ENCODE measurements around the gene DIS3L2.
"Not testable (repeated sequence)": the region's sequence is repeated elsewhere in the genome, so short reads cannot be mapped to it uniquely, and the experiment has no call there.

DIS3L2 gene

DNA sequence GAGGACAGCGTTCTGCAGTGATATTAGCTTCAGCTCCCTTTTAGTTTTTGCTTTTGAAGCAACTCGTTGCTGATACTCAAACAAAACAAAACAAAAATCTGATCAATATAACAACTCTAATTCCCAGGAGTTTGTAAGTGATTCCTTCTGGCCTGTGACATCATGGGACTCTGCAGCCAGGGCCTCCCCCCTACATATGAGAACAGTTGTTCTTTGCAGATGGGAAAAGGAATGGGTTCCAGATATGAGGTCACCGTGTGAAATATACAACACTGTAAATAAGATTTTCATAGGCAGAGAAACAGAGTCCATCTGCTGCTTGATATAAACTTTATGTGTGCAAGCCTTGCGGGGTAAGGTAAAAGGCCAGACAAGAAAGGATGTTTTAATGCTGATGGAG is 56.7 kb downstream of the DIS3L2 start:
- no peak for ATAC-seq

DNA sequence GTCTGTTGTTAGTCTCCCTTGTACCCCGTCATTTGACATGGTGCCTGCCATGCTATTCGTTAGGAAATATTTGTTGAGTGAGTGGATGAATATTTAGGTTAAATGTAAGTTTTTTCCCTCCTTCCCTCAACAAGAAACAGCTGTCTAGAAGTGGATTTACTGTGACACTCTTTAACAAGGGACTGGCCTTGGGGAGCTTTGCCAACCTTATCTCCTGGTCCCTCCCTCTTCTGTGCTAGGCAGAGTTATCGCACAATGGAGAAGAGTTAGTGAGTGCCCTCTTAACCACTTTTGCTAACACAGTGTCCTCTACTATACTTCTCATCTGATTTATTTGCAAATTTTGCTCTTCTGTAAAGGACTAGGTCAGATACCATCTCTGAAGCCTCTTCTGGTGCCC is 61.2 kb downstream of the DIS3L2 start:
- no peak for ATAC-seq

DNA sequence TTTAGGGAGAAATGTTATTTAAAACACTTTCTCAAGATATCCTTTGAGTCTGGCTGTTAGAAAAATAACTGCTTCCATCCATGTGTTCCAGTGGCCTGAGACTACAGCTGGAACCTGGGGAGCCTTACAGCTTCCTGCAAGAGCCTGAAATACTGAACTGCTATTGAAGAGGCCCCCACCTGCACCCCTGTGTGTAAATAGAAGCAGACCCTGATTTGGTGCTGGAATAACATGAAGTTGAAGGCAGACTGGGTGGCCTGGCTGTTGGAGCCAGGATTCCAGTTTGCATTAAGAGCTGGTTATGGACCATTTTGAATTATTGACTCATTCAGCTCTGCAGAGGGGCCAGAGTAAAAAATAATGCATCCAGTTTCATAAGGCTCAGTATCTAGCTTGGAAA is 61.9 kb downstream of the DIS3L2 start:
- ATAC-seq: no peak

DNA sequence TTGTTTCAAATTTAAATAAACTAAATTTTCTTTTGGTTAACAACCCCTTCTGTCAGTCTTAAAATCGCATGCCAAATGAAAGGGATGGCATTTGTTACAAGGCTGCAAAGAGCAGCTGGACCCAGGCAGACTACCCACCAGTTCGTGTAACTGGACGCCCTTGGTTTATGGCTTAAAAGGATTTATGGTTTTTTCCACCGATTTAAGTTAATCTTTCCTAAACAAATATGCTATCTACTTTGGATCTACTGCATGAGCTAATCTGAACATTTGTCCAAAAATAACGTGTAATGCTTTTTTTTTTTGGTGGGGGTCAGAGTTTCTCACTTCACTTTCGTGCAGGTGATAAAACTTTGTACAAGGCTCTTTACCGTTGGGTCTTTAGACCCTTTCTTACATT is 62.9 kb downstream of the DIS3L2 start:
- ATAC-seq: no peak

DNA sequence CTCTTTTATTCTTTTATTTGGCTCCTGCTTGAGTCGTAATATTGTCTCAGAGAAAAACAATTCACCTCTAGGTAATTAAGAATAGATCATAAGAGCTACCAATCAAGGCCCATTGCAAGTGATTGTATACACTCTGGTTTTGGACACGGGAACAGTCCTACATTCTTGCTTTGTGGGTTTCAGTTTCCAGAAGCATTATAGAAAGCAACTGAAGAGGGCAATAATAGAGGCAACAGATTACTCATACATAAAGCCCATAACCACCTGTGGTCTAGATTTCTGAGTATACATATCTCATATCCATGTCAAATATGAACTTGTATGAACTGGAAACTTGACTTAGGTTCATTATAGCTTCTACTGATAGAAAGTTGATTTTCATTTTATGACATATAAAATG is 65.4 kb downstream of the DIS3L2 start:
- peak; percentile 84 to 87 for ATAC-seq

DNA sequence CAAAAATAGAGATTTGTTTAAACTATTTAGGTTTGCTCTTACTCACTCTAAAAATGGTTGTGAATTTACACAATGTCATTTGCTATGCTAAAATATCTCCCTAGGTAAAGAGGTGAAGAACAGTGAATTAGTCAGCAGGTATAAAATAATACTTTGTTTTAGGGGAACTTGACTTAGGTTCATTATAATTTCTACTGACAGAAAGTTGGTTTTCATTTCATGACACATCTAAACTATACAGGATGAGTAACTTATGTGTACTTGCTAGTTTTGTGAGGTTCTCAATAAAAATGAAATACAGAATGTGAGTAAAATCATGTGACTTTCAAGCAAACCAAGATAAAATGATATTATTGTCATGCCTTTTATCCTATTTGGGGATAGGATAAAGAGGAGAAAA is 66.0 kb downstream of the DIS3L2 start:
- ATAC-seq: peak; percentile 77 to 83

DNA sequence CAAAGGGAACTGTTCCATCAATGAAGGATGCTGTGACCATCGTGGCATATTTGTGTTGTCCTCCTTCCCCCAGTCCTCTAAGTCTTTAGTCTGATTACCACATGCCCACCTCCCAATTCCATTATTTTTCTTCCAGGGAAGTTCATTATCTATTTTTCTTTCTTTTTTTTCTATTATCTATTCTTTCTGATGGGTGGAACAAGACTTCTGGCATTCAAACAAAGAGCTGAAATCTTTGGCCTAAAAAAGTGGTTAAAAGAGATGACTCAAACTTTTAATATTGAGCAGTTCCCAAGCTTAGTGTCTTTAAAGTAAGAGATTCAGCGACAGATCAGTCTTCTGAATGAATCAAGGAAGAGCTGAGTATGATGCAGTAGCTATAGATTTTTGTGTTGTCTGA is 66.6 kb downstream of the DIS3L2 start:
- no peak for ATAC-seq

DNA sequence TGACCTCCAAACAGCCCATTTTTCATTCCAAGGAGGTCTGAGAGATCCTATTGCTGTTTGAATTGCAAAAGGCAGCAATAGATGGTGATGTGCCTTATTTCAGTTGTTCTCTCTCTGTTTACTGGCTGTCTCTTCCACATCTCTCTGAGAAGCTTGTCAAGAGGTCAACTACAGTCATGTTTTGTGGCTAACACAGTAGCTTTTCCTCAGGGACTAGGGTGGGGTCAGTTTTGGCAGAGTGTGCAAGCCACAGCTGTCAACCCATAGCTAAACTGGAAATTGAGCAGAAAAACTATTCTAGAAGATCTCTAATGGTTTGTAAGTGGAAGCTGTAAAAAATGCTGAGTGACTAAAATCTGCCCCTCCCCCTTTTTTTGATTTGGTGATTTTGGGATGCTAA is 67.1 kb downstream of the DIS3L2 start:
- no peak for ATAC-seq

DNA sequence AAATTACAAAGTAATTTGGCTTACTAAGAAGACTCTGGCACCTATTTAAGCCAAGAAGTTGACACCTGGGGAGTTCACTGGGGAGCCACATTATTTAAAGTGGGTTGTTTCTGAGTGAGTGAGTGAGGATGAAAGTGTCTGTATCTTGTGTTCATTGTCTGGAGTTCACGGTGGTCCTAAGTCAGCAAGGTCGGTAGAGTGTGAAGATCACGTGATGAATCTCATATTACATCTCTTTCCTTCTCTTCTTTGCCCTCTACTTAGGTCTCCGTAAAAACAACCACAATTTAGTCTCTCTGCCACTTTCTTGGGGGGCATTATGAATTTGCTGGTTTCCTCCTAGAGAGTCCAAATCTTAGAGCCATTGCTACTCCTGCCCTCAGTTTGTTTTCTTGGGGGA is 67.8 kb downstream of the DIS3L2 start:
- ATAC-seq: no peak

DNA sequence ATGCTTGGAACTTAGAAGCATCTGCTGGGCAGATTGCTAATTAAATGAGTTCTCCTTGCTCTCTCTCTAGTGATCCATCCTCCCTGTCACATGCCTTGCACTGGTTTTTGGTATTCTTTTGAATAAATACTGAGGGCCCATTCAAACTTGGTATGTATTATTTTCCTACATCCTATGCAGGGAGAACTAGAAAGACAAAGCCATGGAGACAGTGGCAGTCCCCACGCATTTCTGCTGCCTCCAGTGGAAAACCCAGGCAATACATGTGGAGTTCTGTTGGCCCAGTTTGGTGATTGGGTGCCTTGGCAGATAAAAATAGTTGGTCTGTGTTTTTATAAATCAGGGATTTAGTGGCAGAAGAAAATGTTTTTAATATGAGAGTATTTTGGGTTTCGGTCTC is 68.7 kb downstream of the DIS3L2 start:
- ATAC-seq: no peak

DNA sequence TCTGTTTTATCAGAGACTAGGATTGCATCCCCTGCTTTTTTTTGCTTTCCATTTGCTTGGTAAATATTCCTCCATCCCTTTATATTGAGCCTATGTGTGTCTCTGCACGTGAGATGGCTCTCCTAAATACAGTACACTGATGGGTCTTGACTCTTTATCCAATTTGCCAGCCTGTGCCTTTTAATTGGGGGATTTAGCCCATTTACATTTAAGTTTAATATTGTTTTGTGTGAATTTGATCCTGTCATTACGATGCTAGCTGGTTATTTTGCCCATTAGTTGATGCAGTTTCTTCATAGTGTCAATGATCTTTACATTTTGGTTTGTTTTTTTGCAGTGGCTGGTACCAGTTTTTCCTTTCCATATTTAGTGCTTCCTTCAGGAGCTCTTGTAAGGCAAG is 73.8 kb downstream of the DIS3L2 start:
- not testable (repeated sequence) for ATAC-seq

DNA sequence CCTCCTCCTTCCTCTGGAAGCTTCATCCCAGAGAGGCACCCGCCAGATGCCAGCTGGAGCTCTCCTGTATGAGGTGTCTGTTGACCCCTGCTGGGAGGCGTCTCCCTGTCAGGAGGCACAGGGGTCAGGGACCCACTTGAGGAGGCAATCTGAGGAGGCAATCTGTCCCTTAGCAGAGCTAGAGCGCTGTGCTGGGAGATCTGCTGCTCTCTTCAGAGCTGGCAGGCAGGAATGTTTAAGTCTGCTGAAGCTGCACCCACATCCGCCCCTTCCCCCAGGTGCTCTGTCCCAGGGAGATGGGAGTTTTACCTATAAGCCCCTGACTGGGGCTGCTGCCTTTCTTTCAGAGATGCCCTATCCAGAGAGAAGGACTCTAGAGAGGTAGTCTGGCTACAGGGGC is 75.4 kb downstream of the DIS3L2 start:
- not testable (repeated sequence) for ATAC-seq

DNA sequence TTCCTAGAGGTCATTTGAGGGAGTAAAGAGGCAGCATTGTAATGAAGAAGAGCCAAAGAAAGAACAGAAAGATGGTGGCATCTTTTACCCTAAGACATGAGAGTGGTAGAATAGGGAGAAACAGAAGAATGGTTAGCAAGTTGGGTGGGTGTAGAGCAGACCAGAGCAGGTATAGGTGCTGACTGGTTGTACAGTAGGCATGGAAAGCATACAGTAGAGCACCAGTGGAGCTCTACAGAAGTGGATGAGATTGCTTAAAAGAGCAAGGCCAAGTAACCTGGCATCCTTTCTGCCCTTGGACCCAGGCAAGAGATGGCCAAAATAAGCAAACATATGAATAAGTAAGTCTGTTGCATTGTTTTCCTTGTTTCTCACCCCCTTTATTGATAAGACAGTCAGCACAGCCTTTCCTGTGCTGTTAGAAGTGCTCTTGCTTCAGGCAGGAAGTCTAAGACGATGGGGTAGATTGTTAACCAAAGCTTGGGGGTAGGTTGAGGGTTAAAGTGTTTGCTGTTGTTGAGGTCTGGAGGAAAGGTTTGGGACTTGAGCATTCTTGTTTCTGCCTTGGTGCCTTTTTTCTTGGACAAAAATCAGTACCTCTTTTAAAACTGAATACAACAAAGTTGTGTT is 76.9 kb downstream of the DIS3L2 start:
- ATAC-seq: no peak

DNA sequence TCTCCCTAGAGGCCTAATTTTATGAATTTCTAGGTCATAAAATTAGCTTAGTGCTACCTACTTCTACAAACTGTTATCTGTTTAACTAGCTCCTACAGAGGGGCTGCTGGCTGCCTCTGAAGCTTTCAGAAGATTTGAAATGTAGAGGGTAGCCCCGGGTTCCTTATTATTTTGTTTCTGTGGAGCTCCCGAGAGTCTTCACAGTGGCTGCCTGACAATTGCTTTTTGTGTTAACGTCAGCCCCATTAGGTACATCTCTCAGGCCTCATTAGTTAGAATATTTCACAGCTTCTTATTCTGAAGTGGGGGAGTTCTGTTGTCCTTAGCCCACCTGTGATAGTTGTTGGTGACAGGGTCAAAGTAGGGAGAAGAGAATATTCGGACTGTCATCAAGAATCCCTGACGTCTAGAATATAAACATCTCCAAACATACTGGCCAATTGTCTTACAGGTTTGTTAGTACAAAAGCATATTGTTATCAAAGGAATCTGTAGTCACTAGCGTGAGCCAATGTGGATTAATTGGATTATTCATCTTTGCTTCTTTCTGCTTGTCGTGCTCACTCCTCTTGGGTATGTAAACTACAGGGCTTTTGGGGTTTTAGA is 77.5 kb downstream of the DIS3L2 start:
- ATAC-seq: no peak

DNA sequence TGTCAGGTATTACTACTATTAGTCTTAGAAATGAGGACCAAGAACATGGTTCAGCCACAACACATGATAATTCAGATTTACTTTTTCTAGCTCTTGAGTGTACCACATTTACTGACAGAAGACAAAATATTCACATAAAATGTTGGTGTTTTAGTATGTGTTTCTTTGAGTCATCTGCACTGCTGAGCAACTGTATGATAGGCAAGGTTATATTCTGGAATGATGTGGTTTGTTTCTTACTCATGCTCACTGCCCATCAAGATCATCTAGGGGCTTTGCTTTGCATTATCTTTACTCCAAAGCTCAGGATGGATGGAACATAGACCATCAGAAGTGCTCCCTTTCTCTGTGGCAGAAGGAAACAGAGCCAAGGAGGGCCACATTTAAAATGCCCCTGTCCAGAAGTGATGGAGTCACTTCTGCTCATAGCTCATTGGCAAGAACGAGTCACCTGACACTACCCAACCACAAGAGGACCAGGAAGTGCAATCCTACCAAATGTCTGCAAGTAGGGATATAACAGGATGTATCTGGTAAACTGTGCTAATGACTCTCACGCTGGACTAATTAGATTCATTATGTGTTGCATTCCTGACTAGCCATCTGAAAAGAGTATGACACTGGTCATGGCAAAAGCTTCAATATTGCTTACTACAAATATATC is 81.5 kb downstream of the DIS3L2 start:
- ATAC-seq: no peak

DNA sequence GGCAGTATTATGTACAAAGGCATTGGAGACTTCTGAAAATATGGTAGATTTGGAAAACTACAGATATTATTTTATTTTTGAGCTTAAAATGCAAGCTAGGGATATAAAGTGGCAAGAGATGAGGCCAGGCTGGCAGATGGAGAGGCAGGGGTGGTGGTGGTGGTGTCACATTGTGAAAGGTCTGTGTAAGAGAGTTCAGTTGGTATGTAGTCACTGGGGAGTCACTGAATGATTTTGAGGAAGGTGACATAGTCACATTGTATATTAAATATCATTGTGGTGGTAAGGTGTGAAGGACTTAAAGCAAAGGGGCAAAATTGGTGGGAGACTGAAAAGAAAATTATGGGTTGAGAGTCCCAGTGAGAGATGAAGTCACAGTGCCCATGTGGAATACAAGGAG is 82.5 kb downstream of the DIS3L2 start:
- ATAC-seq: no peak

DNA sequence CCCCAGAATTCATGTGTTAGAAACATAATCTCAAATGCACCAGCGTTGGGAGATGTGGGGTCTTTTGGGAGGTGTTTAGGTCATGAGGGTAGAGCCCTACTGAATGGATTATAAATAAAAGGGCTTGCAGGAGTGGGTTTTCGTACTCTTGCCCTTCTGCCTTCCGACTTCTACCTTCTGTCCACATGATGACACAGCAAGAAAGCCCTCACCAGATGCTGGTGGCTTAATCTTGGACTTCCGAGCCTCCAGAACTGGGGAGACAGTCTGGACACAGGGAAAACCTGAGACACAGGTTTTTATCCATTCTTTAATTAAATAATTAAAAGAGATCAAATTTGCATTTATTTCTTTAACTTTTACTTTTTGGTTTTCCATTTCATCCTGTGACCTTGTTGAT is 87.8 kb downstream of the DIS3L2 start:
- ATAC-seq: no peak

DNA sequence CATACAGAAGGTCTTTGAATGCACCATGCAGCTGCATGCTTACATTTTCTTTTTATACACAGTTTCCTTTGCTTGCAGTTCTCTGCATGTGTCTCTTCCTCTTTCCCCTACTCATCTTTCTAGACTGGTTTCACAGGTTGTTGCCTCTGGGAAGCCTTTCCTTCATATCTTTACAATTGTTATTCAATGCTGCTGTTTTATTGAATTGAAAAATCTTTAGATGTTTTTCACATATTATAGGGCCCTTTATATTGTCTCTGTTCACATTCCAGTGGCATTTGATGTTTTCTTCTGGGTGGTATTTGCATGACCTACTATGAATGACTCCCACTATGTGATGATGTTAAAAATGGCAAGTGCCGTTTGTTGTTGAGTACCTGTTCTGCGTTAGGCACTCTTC is 91.1 kb downstream of the DIS3L2 start:
- ATAC-seq: no peak

DNA sequence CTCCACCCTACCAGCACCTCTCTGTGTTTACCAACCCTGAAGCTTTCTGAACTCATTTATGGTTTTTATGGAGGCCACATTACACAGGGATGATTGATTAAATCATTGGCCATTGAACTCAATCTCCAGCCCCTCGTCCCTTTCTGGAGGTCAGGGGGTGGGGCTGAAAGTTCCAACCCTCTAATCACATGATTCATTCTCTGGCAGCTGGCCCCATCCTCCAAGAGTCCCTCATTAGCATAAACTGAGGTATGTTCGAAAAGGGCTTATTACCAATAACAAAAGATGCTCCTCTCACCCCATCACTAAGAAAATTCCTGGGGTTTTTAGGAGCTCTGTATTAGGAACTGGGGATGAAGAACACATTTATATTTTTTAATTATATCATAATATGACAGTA is 92.3 kb downstream of the DIS3L2 start:
- ATAC-seq: no peak

DNA sequence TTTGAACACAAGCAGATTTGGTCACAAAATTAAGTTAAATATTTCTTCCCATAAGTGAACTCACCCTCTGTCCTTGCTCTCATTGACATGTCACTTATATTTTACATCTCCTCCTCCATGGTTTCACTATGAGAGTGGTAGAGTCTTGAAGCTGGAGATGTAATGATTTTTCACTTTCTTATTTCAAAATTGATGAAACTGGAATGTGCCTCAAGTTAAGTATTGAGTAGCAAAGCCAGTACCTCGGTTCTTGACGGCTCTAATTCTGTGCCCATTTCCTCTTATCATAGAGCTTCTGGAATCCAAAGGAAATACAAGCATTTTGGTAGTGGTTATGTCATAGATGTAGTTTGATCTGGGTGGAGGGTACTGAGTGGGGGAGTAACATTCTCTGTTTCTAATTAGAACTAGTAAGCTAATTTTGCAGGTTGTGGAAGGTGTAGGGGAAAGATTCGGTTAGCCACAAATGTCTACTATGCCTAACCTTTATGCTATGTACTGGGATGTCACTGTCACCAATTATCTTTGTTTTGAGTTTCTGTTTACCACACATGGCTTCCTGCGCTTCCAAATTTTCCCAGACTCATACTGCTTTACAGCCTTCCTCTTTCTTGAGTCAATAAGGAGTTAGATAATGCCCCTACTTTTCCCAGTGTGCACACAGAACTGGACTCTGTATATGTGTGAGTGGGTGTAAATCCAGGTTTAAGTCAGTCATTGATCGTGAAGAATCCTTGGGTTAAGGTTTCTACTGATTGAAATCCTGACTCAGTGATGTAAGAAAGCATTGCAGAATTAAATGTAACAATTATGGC is 96.8 kb downstream of the DIS3L2 start:
- peak; percentile 35 to 66 for ATAC-seq

DNA sequence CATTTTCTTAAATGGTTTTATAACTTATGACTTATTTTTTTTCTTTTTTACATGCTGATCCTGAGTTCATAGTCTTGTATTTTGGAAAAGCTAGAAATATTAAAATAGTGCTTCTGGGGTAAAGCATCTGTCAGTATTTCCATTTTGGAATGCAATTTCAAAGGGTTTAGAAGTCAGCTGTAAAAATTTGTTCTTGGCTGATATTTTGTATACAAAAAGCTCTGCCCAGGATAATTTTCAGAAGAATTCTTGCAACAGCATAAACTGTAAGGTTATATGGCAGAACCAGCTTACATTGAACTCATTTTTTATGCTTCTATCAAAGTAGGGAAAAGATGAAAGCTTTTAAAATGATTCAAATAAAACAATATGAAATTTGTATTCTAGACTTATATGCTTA is 97.4 kb downstream of the DIS3L2 start:
- ATAC-seq: no peak

DNA sequence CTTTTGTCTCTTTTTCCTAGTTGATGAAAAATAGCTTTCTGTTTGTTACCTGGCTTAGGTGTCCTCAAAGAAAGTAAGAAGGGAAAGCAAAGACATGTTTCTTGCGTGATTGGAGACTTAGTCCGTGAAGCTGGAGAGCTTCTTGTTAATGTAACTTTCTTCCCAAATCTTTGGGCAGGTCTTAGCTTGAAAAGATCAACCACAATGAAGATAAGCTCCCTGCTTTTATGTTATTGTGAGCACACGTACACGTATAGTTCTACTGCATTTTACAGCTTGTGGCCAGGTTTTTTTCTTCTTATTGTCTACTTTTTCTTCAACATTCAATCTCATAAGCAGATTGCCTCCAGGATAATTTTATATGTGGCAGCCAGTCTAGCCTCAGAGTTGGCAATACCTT is 99.8 kb downstream of the DIS3L2 start:
- ATAC-seq: no peak

DNA sequence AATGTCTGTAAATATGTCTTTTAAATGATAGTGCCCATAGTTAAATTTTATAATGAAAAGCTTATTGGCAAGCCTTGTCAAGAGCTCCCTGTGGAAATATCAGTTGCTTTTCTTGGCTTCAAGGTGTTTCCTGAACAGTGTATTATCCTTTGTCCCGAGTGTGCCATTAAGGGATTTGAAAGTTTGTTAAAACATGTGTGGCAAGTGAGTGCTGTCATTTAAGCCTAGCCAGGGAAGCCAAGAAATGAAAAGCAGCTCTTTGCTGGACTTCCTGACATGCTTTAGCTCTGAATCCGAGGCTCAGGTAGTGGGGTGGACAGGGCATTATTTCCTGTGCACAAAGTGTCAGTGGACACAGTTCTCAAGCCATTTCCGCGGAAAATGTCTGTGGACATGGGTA is 111.5 kb downstream of the DIS3L2 start:
- ATAC-seq: no peak

DNA sequence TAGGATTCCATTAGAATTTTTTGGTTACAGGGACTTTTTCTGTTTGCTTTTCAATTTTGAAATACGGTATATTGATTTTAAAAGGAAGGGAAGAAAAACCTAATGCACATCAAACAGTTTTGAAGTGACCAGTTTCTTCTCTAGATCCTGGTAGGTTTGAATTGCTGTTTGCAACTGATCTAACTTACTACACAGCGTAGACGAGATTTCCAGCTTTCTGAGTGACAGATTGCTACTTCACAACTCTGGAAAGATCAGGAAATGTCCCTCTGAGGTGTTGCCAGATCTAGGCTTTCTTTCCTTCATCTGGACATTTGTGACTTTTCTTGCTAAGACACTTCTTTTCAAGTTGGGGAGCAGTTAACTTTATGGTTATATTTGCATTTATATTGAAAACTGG is 112.2 kb downstream of the DIS3L2 start:
- no peak for ATAC-seq

All from activated CD4-positive, CD25-positive, alpha-beta regulatory T cell treated with anti-CD3 and anti-CD28 coated beads, Interleukin-2, amount 50 U/mL, for 24 hours (primary cell).